WTC11 (cell line): ENCODE data around the gene ZNF200. TPM values are rescaled to one million over a fixed set of nuclear protein-coding genes. Genes with fewer than 3 reads are reported as not detected.

Experiments
- ATAC-seq: fragments of 200-7000 bp; cut with Tn5 transposase; 2 replicates; pipeline ENCODE4 v1.10.0; 2021; ENCODE audit warnings: mild to moderate bottlenecking, moderate library complexity
- CTCF ChIA-PET: fragments of 300-600 bp; sonication (Branson Sonifier 250); formaldehyde crosslinking; loops from one replicate; lab custom pipeline; 2021; ENCODE audit warnings: antibody characterized with exemption; lab: Charles Lee
- POLR2A ChIA-PET: fragments of 350-600 bp; sonication (Branson Sonifier 250); formaldehyde crosslinking; loops from one replicate; lab custom pipeline; 2021; ENCODE audit warnings: antibody characterized with exemption; lab: Charles Lee
- DNase-seq: peaks from one replicate; pipeline ENCODE4 v3.0.0; 2021; ENCODE audit warnings: low spot score
- H3K27ac Mint-ChIP-seq: 2 replicates; pipeline ENCODE4 v1.8.0; 2021; ENCODE audit warnings: mixed read lengths
- H3K27me3 Mint-ChIP-seq: 2 replicates; pipeline ENCODE4 v1.8.0; 2021; ENCODE audit warnings: low read depth, mild to moderate bottlenecking, moderate library complexity, mixed read lengths
- H3K36me3 Mint-ChIP-seq: 2 replicates; pipeline ENCODE4 v1.8.0; 2021; ENCODE audit warnings: mixed read lengths
- H3K4me1 Mint-ChIP-seq: 2 replicates; pipeline ENCODE4 v1.8.0; 2022; ENCODE audit warnings: mixed read lengths
- H3K4me3 Mint-ChIP-seq: 2 replicates; pipeline ENCODE4 v1.8.0; 2021; ENCODE audit warnings: mild to moderate bottlenecking, moderate library complexity, mixed read lengths
- H3K9me3 Mint-ChIP-seq: 2 replicates; pipeline ENCODE4 v1.8.0; 2021; ENCODE audit warnings: mixed read lengths
- AR ChIP-seq: fragments of 250-450 bp; sonication (Bioruptor Pico); IDR thresholded peaks from 2 replicates; pipeline ENCODE4 v1.9.0; 2021; ENCODE audit warnings: mild to moderate bottlenecking
- CBFB ChIP-seq: sonication (generic); formaldehyde crosslinking; IDR thresholded peaks from 2 replicates; pipeline ENCODE4 v1.8.1; 2022; ENCODE audit warnings: mild to moderate bottlenecking, low read depth, missing genetic modification reagents
- CDX4 ChIP-seq: fragments of 250-450 bp; sonication (Bioruptor Pico); IDR thresholded peaks from 2 replicates; pipeline ENCODE4 v1.9.0; 2021; ENCODE audit warnings: moderate library complexity, mild to moderate bottlenecking, inconsistent platforms, borderline replicate concordance
- ERG ChIP-seq: fragments of 250-450 bp; sonication (Bioruptor Pico); IDR thresholded peaks from 2 replicates; pipeline ENCODE4 v1.8.0; 2021; ENCODE audit warnings: mild to moderate bottlenecking
- NR3C1 ChIP-seq: sonication (generic); formaldehyde crosslinking; conservative IDR thresholded peaks from 2 replicates; pipeline ENCODE4 v1.8.1; 2023; ENCODE audit warnings: low read depth, mild to moderate bottlenecking, missing genetic modification reagents
- PRDM15 ChIP-seq: sonication (generic); formaldehyde crosslinking; IDR thresholded peaks from 2 replicates; pipeline ENCODE4 v1.8.0; 2022; ENCODE audit warnings: missing genetic modification reagents
- ZMAT4 ChIP-seq: fragments of 250-450 bp; sonication (Bioruptor Pico); IDR thresholded peaks from 2 replicates; pipeline ENCODE4 v1.9.0; 2021; ENCODE audit warnings: mild to moderate bottlenecking
- ZNF121 ChIP-seq: sonication (generic); formaldehyde crosslinking; IDR thresholded peaks from 2 replicates; pipeline ENCODE4 v1.8.0; 2023; ENCODE audit warnings: missing genetic modification reagents
- ZNF219 ChIP-seq: sonication (generic); formaldehyde crosslinking; IDR thresholded peaks from 2 replicates; pipeline ENCODE4 v1.8.0; 2023; ENCODE audit warnings: missing genetic modification reagents, mild to moderate bottlenecking, borderline replicate concordance
- ZNF396 ChIP-seq: fragments of 250-450 bp; sonication (Bioruptor Pico); IDR thresholded peaks from 2 replicates; pipeline ENCODE4 v1.8.0; 2021; ENCODE audit warnings: mild to moderate bottlenecking, moderate library complexity, borderline replicate concordance
- ZNF425 ChIP-seq: fragments of 250-450 bp; sonication (Bioruptor Pico); conservative IDR thresholded peaks from 2 replicates; pipeline ENCODE4 v1.9.0; 2021; ENCODE audit warnings: mild to moderate bottlenecking
- ZNF512 ChIP-seq: sonication (generic); formaldehyde crosslinking; IDR thresholded peaks from 2 replicates; pipeline ENCODE4 v1.8.1; 2022; ENCODE audit warnings: missing genetic modification reagents, borderline replicate concordance
- total RNA-seq: library from RNA; stranded (reverse); gene quantifications from 3 replicates; pipeline ENCODE4 v1.2.3, GENCODE V29; 2021

Gene ZNF200
- total RNA-seq, 1 experiment from 2014 or later: 9.7 TPM

- TF ChIP-seq PRDM15 (CRISPR knock-in tag): no peak
- no peak for TF ChIP-seq CBFB (CRISPR knock-in tag)
- TF ChIP-seq ERG (CRISPR knock-in tag): no peak
Measured at GRCh38 chr16:3214904-3215600, 19.9 kb downstream of the ZNF200 start (continued).

GRCh38 chr16:3212567-3212966 lies 22.4 kb downstream of the ZNF200 start:
- peaks cover 69% of the 10 kb centered on the region for H3K9me3 Mint-ChIP-seq
- no peak overlapping the region for H3K27ac Mint-ChIP-seq
- TF ChIP-seq CDX4 (no peak), ZMAT4 (no peak), AR (no peak), ZNF396 (CRISPR knock-in tag) (no peak), ZNF219 (CRISPR knock-in tag) (no peak), NR3C1 (CRISPR knock-in tag) (no peak), ZNF512 (CRISPR knock-in tag) (no peak), ZNF121 (CRISPR knock-in tag) (no peak), ZNF425 (CRISPR knock-in tag) (no peak)
- CTCF ChIA-PET: no interaction called here
- peaks cover 54% of the 10 kb centered on the region for H3K27me3 Mint-ChIP-seq
- POLR2A ChIA-PET: no interaction called here
- peaks cover 17% of the 10 kb centered on the region for H3K36me3 Mint-ChIP-seq
- H3K4me1 Mint-ChIP-seq: no peaks in the 10 kb centered on the region
- no peak for DNase-seq
- no peak overlapping the region for H3K4me3 Mint-ChIP-seq
- ATAC-seq: no peak
